ENCODE data around the gene AKAP13. TPM values are rescaled to one million over a fixed set of nuclear protein-coding genes. Genes with fewer than 3 reads are reported as not detected.

The AKAP13 gene
- polyA plus RNA-seq, 1 experiment, result 13.6 TPM

GRCh38 chr15:85394554-85395333, 14.3 kb downstream of the AKAP13 start:
- POLR2A ChIA-PET, result no interaction called here
- CTCF ChIA-PET, result interaction anchor here (0.6 kb wide), 1 partner anchor 32 kb away, joined by 3 read pairs; no protein-coding TSS in a partner anchor

GRCh38 chr15:85396554-85396953, 16.2 kb downstream of the AKAP13 start:
- Histone ChIP-seq H3K4me3 (ENCODE audit: low read depth, low read length) (no peak overlapping the region), H3K27me3 (ENCODE audit: control insufficient read depth, insufficient read depth, low read length) (no peaks in the 10 kb centered on the region), H3K36me3 (ENCODE audit: control insufficient read depth, insufficient read depth, low read length) (no peaks in the 10 kb centered on the region; the same call in 1 of the 2 replicates)
- no peak for TF ChIP-seq CTCF (IDR thresholded peaks at IDR 0.05; ENCODE audit: insufficient read depth, low read depth, low read length)
- POLR2A ChIA-PET, result no interaction called here
- CTCF ChIA-PET, result interaction anchor here (1.1 to 1.4 kb wide), 3 partner anchors 8 to 15 kb away, joined by 4 to 5 read pairs (median 4); no protein-coding TSS in a partner anchor
- DNase-seq (ENCODE audit: low read depth), result no peak

More at GRCh38 chr15:85394554-85395333, 14.3 kb downstream of the AKAP13 start:
- Histone ChIP-seq H3K36me3 (ENCODE audit: control insufficient read depth, insufficient read depth, low read length) (no peaks in the 10 kb centered on the region; the same call in 1 of the 2 replicates), H3K4me3 (ENCODE audit: low read depth, low read length) (no peak overlapping the region), H3K27me3 (ENCODE audit: control insufficient read depth, insufficient read depth, low read length) (no peaks in the 10 kb centered on the region)
- TF ChIP-seq CTCF (IDR thresholded peaks at IDR 0.05; ENCODE audit: insufficient read depth, low read depth, low read length), result no peak
- DNase-seq (ENCODE audit: low read depth), result no peak

- Histone ChIP-seq H3K27me3 (ENCODE audit: control insufficient read depth, insufficient read depth, low read length) (no peaks in the 10 kb centered on the region), H3K36me3 (ENCODE audit: control insufficient read depth, insufficient read depth, low read length) (no peaks in the 10 kb centered on the region; the same call in 1 of the 2 replicates), H3K4me3 (ENCODE audit: low read depth, low read length) (no peak overlapping the region)
- DNase-seq (ENCODE audit: low read depth), result no peak
- POLR2A ChIA-PET, result interaction anchor here (0.9 kb wide), 1 partner anchor 17 kb away, joined by 4 read pairs; the partner anchor contains the start of gene AKAP13
- TF ChIP-seq CTCF (IDR thresholded peaks at IDR 0.05; ENCODE audit: insufficient read depth, low read depth, low read length), result no peak
- CTCF ChIA-PET, result interaction anchor here (1.1 to 1.4 kb wide), 4 partner anchors 9 to 79 kb away, joined by 3 to 5 read pairs (median 4); no protein-coding TSS in a partner anchor
Measured at GRCh38 chr15:85397151-85397550, 16.7 kb downstream of the AKAP13 start.

GRCh38 chr15:85397926-85398325, 17.5 kb downstream of the AKAP13 start:
- no peak for DNase-seq (ENCODE audit: low read depth)
- Histone ChIP-seq H3K27me3 (ENCODE audit: control insufficient read depth, insufficient read depth, low read length) (no peaks in the 10 kb centered on the region), H3K4me3 (ENCODE audit: low read depth, low read length) (no peak overlapping the region), H3K36me3 (ENCODE audit: control insufficient read depth, insufficient read depth, low read length) (no peaks in the 10 kb centered on the region)
- no peak for TF ChIP-seq CTCF (IDR thresholded peaks at IDR 0.05; ENCODE audit: insufficient read depth, low read depth, low read length)
- POLR2A ChIA-PET, result interaction anchor here (0.9 kb wide), 1 partner anchor 18 kb away, joined by 4 read pairs; the partner anchor contains the start of gene AKAP13
- CTCF ChIA-PET, result interaction anchor here (1.1 to 1.4 kb wide), 4 partner anchors 10 to 78 kb away, joined by 3 to 5 read pairs (median 4); no protein-coding TSS in a partner anchor

- ChIA-PET POLR2A (no interaction called here), CTCF (no interaction called here)
- no peak for DNase-seq (ENCODE audit: low read depth)
- TF ChIP-seq CTCF (IDR thresholded peaks at IDR 0.05; ENCODE audit: insufficient read depth, low read depth, low read length), result no peak
- Histone ChIP-seq H3K36me3 (ENCODE audit: control insufficient read depth, insufficient read depth, low read length) (no peaks in the 10 kb centered on the region), H3K27me3 (ENCODE audit: control insufficient read depth, insufficient read depth, low read length) (no peaks in the 10 kb centered on the region), H3K4me3 (ENCODE audit: low read depth, low read length) (no peak overlapping the region)
Measured at GRCh38 chr15:85398822-85399221, 18.4 kb downstream of the AKAP13 start.

Data from BJ (cell line).